Activated CD8-positive, alpha-beta T cell treated with anti-CD3 and anti-CD28 coated beads for 36 hours (primary cell): ENCODE data around the gene OSGIN1. TPM values are rescaled to one million over a fixed set of nuclear protein-coding genes. Genes with fewer than 3 reads are reported as not detected.
A peak's percentile ranks its signal among the peaks of the same experiment; 100 is the strongest.

Experiments used
- ATAC-seq: fragments of 200-7000 bp; cut with Tn5 transposase; one replicate; pipeline ENCODE4 v1.10.0; 2021; ENCODE audit warnings: mild to moderate bottlenecking, moderate library complexity
- CTCF ChIA-PET: fragments of 350-600 bp; sonication (Branson Sonifier 250); formaldehyde crosslinking; loops from one replicate; lab custom pipeline; 2021; ENCODE audit warnings: antibody characterized with exemption; lab: Charles Lee
- POLR2A ChIA-PET: fragments of 350-600 bp; sonication (Branson Sonifier 250); formaldehyde crosslinking; loops from one replicate; lab custom pipeline; 2021; ENCODE audit warnings: antibody characterized with exemption; lab: Charles Lee
- DNase-seq: peaks from one replicate; pipeline ENCODE4 v3.0.0-alpha.2; 2020
- H3K27ac Mint-ChIP-seq: one replicate; pipeline ENCODE4 v1.8.0; 2021; ENCODE audit warnings: mild to moderate bottlenecking, mixed read lengths
- H3K27me3 Mint-ChIP-seq: one replicate; pipeline ENCODE4 v1.8.0; 2021; ENCODE audit warnings: mixed read lengths
- H3K36me3 Mint-ChIP-seq: one replicate; pipeline ENCODE4 v1.8.0; 2021; ENCODE audit warnings: low read depth, mixed read lengths
- H3K4me1 Mint-ChIP-seq: one replicate; pipeline ENCODE4 v1.8.0; 2021; ENCODE audit warnings: low read depth, mixed read lengths
- H3K4me3 Mint-ChIP-seq: one replicate; pipeline ENCODE4 v1.8.0; 2021; ENCODE audit warnings: mild to moderate bottlenecking, moderate library complexity, mixed read lengths
- H3K9me3 Mint-ChIP-seq: one replicate; pipeline ENCODE4 v1.8.0; 2021; ENCODE audit warnings: mixed read lengths
- intact Hi-C: fragments of 100-400 bp; cut with micrococcal nuclease; formaldehyde crosslinking; loops from one replicate; pipeline ENCODE4 v1.10.0; 2022
- total RNA-seq, 2 experiments: library from RNA; stranded (reverse); gene quantifications; one replicate each; pipeline ENCODE4 v1.2.3, GENCODE V29; 2021
- TF ChIP-seq, protein P1 (sequence below): fragments of 200-600 bp; IDR thresholded peaks from one replicate; pipeline ENCODE4 v1.8.0; 2022; ENCODE audit warnings: antibody characterized with exemption, mild to moderate bottlenecking

OSGIN1 gene
- total RNA-seq, 2 experiments from 2014 or later, result 0.56 to 0.67 TPM

DNA sequence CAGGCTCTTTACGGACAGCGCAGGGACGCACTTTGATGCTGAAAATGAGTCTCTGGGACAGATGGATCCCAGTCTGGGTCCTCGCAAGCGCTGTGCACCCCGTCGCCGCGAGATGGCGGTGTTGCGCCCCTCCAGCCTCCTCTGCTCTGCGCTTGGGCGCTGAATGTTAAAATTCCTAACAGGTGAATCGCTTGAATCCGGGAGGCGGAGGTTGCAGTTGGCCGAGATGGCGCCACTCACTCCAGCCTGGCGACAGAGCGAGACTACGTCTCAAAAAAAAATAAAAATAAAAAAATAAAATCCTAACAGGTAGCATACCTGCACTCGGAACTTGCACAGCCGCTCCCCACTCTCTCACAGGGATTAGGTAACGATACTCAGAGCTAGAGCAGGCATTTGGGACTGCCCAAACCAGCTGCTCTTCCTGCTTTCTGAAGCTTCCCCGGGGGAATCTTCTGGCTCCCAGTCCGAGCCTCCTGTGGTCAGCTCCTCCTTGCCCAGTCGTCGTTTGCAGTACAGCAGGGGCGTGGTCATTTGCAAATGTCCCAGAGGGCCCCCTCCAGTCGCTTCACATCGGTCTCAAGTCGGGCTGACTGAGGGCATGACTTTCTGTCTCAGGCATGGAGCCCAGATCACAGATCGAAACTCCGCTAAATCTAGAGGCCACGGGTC, 26.2 kb upstream of the OSGIN1 start:
- intact Hi-C loops, result no loop called here
- ATAC-seq (peak; percentile 96), DNase-seq (peak; percentile 71)
- TF ChIP-seq, protein P1, sequence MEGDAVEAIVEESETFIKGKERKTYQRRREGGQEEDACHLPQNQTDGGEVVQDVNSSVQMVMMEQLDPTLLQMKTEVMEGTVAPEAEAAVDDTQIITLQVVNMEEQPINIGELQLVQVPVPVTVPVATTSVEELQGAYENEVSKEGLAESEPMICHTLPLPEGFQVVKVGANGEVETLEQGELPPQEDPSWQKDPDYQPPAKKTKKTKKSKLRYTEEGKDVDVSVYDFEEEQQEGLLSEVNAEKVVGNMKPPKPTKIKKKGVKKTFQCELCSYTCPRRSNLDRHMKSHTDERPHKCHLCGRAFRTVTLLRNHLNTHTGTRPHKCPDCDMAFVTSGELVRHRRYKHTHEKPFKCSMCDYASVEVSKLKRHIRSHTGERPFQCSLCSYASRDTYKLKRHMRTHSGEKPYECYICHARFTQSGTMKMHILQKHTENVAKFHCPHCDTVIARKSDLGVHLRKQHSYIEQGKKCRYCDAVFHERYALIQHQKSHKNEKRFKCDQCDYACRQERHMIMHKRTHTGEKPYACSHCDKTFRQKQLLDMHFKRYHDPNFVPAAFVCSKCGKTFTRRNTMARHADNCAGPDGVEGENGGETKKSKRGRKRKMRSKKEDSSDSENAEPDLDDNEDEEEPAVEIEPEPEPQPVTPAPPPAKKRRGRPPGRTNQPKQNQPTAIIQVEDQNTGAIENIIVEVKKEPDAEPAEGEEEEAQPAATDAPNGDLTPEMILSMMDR, result peak; percentile 98
- Mint-ChIP-seq H3K4me1 (peaks cover 2% of the 10 kb centered on the region), H3K4me3 (no peak overlapping the region), H3K9me3 (no peaks in the 10 kb centered on the region), H3K27me3 (no peaks in the 10 kb centered on the region), H3K27ac (no peak overlapping the region), H3K36me3 (no peaks in the 10 kb centered on the region)
- ChIA-PET CTCF (interaction anchor here (0.8 to 2.9 kb wide), 22 partner anchors 9 to 367 kb away, joined by 3 to 13 read pairs (median 4); partner anchors contain the start of genes TAF1C and WFDC1), POLR2A (interaction anchor here (0.6 kb wide), 1 partner anchor 179 kb away, joined by 3 read pairs; no protein-coding TSS in a partner anchor)

DNA sequence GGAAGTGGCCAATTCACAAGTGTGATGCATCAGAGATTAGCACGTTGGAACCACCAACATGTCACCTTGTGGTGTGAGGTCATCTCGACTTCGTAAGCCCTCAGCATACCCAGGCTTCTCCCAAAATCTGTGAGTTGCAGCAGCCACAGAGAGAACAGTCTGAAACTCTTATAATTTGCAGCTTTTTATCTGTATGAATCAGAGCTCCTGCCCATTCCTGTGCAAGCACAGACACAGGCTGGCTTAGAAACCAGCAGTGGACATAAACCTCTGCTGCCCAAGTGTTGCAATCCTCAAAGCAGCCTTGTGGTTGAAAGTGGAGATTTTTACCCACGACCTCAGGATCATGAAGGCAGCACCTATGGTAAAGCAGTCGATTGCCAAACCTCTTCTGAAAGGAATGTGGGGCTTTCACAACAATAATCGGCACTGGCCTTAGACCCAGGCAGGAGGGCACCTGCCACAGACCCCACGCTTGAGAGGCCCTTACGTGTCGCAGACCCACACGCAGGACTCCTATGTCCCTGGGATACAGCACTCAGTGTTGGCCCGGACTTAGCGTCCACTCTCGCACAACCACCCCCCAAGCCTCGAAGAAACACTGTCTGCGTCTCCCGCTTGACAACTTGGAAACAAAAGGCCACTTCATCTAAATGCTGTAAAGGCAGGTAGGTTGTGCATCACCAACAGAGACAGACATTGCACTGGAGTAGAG, 24.5 kb upstream of the OSGIN1 start:
- ATAC-seq, result no peak
- TF ChIP-seq, protein P1, result no peak
- CTCF ChIA-PET, result interaction anchor here (1.4 to 2.9 kb wide), 4 partner anchors 9 to 135 kb away, joined by 4 to 13 read pairs (median 8); no protein-coding TSS in a partner anchor
- intact Hi-C loops, result no loop called here
- peaks cover 2% of the 10 kb centered on the region for H3K4me1 Mint-ChIP-seq
- no peak overlapping the region for H3K27ac Mint-ChIP-seq
- no peaks in the 10 kb centered on the region for H3K27me3 Mint-ChIP-seq
- POLR2A ChIA-PET, result interaction anchor here (0.8 kb wide), 1 partner anchor 24 kb away, joined by 3 read pairs; no protein-coding TSS in a partner anchor
- no peaks in the 10 kb centered on the region for H3K36me3 Mint-ChIP-seq
- H3K4me3 Mint-ChIP-seq, result no peak overlapping the region
- DNase-seq, result no peak
- H3K9me3 Mint-ChIP-seq, result no peaks in the 10 kb centered on the region

DNA sequence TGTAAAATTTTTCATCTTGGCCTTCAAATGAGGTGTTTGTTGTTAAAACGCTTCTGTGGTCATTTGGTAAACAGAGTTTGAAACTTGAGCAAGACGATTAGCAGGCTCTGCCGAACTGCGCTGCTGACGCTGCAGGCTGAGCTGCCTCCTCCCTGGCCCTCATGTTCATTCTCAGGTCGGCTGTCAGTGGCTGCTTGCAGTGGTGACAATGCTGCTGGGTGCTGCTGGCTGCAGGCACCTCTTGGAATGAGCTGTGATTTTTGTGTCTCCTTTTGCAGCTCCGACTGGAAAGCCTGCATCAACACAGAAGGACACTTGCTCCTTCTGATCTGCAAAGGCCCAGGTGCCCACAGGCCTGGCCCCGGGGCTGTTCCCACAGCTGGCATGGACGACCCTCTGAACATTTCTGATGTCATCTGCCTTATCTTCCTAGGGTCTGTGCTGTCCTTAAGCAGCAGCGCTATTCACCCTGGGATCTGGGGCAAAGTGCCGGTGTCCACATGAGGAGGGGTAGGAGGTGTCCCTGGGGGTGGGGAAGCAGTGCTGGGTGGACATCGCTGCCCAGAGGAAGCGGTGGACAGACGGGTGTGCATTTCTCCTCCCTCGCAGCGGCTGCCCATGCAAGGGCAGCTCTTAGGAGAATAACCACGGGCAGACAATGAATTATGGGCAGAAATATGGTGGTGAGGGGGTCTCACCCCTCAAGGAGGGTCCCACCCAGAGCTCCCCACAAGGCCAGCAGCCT, 23.1 kb upstream of the OSGIN1 start:
- Mint-ChIP-seq H3K36me3 (no peaks in the 10 kb centered on the region), H3K27me3 (no peaks in the 10 kb centered on the region), H3K4me3 (no peak overlapping the region), H3K9me3 (no peaks in the 10 kb centered on the region), H3K27ac (no peak overlapping the region), H3K4me1 (peaks cover 2% of the 10 kb centered on the region)
- ATAC-seq, result no peak
- POLR2A ChIA-PET, result no interaction called here
- TF ChIP-seq, protein P1, result no peak
- intact Hi-C loops, result no loop called here
- DNase-seq, result no peak
- CTCF ChIA-PET, result interaction anchor here (0.8 kb wide), 1 partner anchor 136 kb away, joined by 4 read pairs; no protein-coding TSS in a partner anchor

DNA sequence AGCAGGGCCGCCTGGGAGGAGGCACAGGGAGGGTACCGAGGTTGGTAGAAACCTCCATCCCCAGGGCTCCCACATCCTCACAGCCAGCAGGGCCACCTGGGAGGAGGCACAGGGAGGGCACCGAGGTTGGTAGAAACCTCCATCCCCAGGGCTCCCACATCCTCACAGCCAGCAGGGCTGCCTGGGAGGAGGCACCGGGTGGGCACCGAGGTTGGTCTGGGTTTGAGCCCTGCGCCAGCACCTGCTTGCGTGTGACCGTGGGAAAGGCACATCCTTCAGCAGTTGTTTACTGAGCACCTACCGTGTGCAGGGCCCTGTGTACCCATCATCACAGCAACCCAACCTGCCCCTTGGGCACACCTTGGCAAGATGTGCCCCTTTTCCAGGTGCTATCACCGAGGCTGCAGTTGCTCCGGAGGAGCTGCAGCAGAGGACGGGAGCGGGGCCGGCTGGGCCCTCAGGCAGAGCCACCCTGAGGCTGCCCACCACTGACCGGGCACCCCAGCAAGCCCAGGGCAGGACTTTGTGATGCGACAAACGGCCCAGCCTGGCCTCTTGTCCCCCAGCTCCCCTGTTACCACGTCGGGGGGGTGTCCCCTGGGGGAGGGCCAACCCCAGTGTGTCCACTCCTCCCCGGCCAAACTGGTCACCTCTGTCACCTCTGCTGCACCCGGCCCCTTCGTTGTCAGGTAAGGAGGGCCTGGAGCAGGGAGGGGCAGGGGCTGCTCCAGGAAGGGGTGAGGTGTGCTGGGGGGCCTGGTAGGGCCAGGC, 22.1 kb upstream of the OSGIN1 start:
- H3K36me3 Mint-ChIP-seq, result no peaks in the 10 kb centered on the region
- ATAC-seq (no peak), DNase-seq (no peak)
- H3K4me3 Mint-ChIP-seq, result no peak overlapping the region
- CTCF ChIA-PET, result no interaction called here
- no peak overlapping the region for H3K27ac Mint-ChIP-seq
- peaks cover 2% of the 10 kb centered on the region for H3K4me1 Mint-ChIP-seq
- no peaks in the 10 kb centered on the region for H3K9me3 Mint-ChIP-seq
- intact Hi-C loops, result no loop called here
- no peaks in the 10 kb centered on the region for H3K27me3 Mint-ChIP-seq
- POLR2A ChIA-PET, result no interaction called here
- TF ChIP-seq, protein P1, result no peak
